Suprapubic skin (tissue), 3 donors: ENCODE measurements around the gene CD19.

ENCODE experiments used
- EP300 ChIP-seq: sonication (generic); formaldehyde crosslinking; IDR thresholded peaks from one replicate; pipeline ENCODE4 v1.6.1; 2017; ENCODE audit warnings: antibody characterized with exemption
- TF ChIP-seq, protein P1 (sequence below), 2 donors: fragments of 200-600 bp in 1 of 2; fragments of 450-650 bp in 1 of 2; sonication (generic) in 1 of 2; IDR thresholded peaks; one replicate each; pipeline ENCODE4 v1.5.1; 2016 to 2019; ENCODE audit warnings: antibody characterized with exemption in 2 of 2, mild to moderate bottlenecking in 1 of 2, moderate library complexity in 1 of 2

GRCh38 chr16:28895609-28896008, 36.2 kb upstream of the CD19 start:
- TF ChIP-seq, protein P1, sequence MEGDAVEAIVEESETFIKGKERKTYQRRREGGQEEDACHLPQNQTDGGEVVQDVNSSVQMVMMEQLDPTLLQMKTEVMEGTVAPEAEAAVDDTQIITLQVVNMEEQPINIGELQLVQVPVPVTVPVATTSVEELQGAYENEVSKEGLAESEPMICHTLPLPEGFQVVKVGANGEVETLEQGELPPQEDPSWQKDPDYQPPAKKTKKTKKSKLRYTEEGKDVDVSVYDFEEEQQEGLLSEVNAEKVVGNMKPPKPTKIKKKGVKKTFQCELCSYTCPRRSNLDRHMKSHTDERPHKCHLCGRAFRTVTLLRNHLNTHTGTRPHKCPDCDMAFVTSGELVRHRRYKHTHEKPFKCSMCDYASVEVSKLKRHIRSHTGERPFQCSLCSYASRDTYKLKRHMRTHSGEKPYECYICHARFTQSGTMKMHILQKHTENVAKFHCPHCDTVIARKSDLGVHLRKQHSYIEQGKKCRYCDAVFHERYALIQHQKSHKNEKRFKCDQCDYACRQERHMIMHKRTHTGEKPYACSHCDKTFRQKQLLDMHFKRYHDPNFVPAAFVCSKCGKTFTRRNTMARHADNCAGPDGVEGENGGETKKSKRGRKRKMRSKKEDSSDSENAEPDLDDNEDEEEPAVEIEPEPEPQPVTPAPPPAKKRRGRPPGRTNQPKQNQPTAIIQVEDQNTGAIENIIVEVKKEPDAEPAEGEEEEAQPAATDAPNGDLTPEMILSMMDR (IDR thresholded peaks at IDR 0.05), result no peak
- no peak for TF ChIP-seq EP300
